NT2/D1 (cell line): ENCODE results near the gene METTL9.

Source experiments
- YY1 ChIP-seq: IDR thresholded peaks from 2 replicates; pipeline ENCODE4 v1.6.1; 2011; ENCODE audit not compliant: insufficient read length, insufficient read depth
- ZNF274 ChIP-seq: IDR thresholded peaks from 2 replicates; pipeline ENCODE4 v1.6.1; 2011; ENCODE audit warnings: mild to moderate bottlenecking, low read depth, low read length

DNA sequence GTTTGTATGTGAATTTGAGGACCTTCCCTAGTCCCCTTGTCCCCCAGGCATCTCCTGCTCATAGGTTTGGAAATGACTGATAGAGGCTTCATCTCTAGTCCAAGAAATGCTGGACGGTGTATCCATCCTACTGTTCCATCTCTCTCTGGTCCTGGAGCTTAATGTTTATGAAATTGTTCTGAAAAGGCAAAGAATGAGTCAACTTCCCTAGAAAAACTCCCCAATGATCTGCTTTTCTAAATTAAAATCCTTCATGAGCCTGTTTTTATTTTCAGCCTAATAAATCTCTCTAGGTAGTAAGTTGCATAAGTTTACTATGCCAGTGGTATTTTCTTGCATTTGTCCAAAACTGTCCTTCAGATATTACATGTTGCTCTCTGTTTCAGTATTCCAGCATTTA lies 55.1 kb downstream of the METTL9 start:
- no peak for TF ChIP-seq ZNF274
- no peak for TF ChIP-seq YY1
